Measurements from ENCODE around the gene COMMD4. TPM values are rescaled to one million over a fixed set of nuclear protein-coding genes. Genes with fewer than 3 reads are reported as not detected.

The COMMD4 gene
- total and polyA plus RNA-seq, 2 of the 8 experiments (the other 6 are each of a cell fraction or from before 2014, with no cell fraction given) = 131 to 236 TPM

DNA sequence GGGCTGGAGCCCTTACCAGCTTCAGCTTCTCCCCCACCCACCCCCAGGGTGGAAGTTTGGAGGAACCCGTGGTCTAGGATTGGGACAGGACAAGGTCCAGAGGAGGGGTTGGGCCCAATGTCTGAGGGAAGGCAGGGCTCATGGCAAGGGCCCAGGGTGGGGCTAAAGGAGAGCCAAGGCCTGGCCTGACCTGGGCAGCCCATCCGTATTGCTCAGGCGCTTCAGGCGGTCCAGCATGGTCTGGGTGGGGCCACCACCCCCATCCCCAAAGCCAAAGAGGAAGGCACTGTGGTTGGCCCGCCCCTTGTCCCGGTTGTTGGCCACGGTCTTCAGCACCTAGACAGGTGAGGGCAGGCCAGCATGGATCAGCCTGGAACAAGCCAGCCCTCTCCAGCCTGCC lies 25.0 kb downstream of the COMMD4 start:
- Histone ChIP-seq H3K23me2 (ENCODE audit: low read depth, low read length) (no peaks in the 10 kb centered on the region), H2AK5ac (ENCODE audit: low read depth, low read length) (no peak overlapping the region), H4K91ac (replicated peaks; ENCODE audit: insufficient read length, low read length) (no peak overlapping the region), H3K4ac (replicated peaks; ENCODE audit: insufficient read length, low read depth, low read length) (no peak overlapping the region), H2BK5ac (ENCODE audit: low read depth, low read length) (no peak overlapping the region), H3K27me3 (replicated peaks in 1 of 4; ENCODE audit: control insufficient read depth in 3 of 4, extremely low read depth in 1 of 4, insufficient read depth in 3 of 4, low read length in 3 of 4) (no peaks in the 10 kb centered on the region), H3K4me1 (replicated peaks in 1 of 4; ENCODE audit: control insufficient read depth in 3 of 4, insufficient read depth in 4 of 4, low read length in 3 of 4) (no peaks in the 10 kb centered on the region), H3K27ac (ENCODE audit: low read depth, low read length) (no peak overlapping the region), H2BK15ac (ENCODE audit: low read length) (no peak overlapping the region), H3K23ac (ENCODE audit: insufficient read length) (no peak overlapping the region), H3K4me3 (ENCODE audit: extremely low read depth in 1 of 4, insufficient read depth in 2 of 4, low read depth in 3 of 4, low read length in 4 of 4) (no peak overlapping the region), H2AFZ (ENCODE audit: low read length) (no peak overlapping the region), H3K14ac (ENCODE audit: insufficient read length) (no peak overlapping the region), H3K4me2 (ENCODE audit: insufficient read depth in 1 of 2, low read depth in 2 of 2, low read length in 2 of 2) (no peak overlapping the region), H4K5ac (ENCODE audit: insufficient read length, low read depth, low read length) (no peak overlapping the region), H3K56ac (replicated peaks; ENCODE audit: insufficient read length, low read depth, low read length) (no peak overlapping the region), H3K79me1 (ENCODE audit: low read depth, low read length) (no peaks in the 10 kb centered on the region), H3K18ac (ENCODE audit: extremely low read depth, low read length) (no peak overlapping the region), H4K8ac (ENCODE audit: extremely low read depth, insufficient read depth, low read length) (no peak overlapping the region), H3K9me3 (ENCODE audit: insufficient read depth in 2 of 2, low read depth in 1 of 2, low read length in 1 of 2) (no peaks in the 10 kb centered on the region), H2BK12ac (ENCODE audit: low read depth, low read length) (no peak overlapping the region), H2BK120ac (replicated peaks; ENCODE audit: low read depth, low read length) (no peak overlapping the region), H4K20me1 (replicated peaks in 1 of 2; ENCODE audit: control insufficient read depth in 1 of 2, insufficient read depth in 2 of 2, low read length in 2 of 2) (peaks cover 0 to 5% of the 10 kb centered on the region in 2 experiments), H3K36me3 (ENCODE audit: control insufficient read depth in 2 of 4, insufficient read depth in 4 of 4, low read length in 3 of 4) (peaks cover 0 to 25% (median 3%) of the 10 kb centered on the region in 4 experiments; a peak in 5 of 8 replicates), H3K79me2 (ENCODE audit: control insufficient read depth in 1 of 2, insufficient read depth in 2 of 2, low read length in 2 of 2) (no peaks in the 10 kb centered on the region), H2BK20ac (ENCODE audit: low read length) (no peak overlapping the region), H3K9ac (replicated peaks in 1 of 4; ENCODE audit: extremely low read depth in 1 of 4, low read depth in 3 of 4, low read length in 3 of 4) (no peak overlapping the region)
- FAIRE-seq = no peak
- ChIA-PET POLR2A (ENCODE audit: partially characterized antibody) (interaction anchor here (0.7 to 6.5 kb wide), 2 partner anchors 11 to 22 kb away, joined by 3 to 69 read pairs; partner anchors contain the start of gene NEIL1), CTCF (ENCODE audit: partially characterized antibody) (interaction anchor here (0.6 kb wide), 1 partner anchor 10 kb away, joined by 4 read pairs; no protein-coding TSS in a partner anchor)
- 83% methylated on average over 7 of the region's 7 CpGs; no CpG with 5 or more reads in 1 of the 2 experiments for WGBS, 2 experiments (ENCODE audit: extremely low coverage in 1 of 2, insufficient coverage in 1 of 2, insufficient read length in 1 of 2, insufficient replicate concordance in 2 of 2, low coverage in 1 of 2, low lambda C conversion rate in 2 of 2, missing lambda C conversion rate in 1 of 2)
- no peak for DNase-seq (ENCODE audit: low read depth in 1 of 2, low spot score in 2 of 2)
- TF ChIP-seq TEAD4 (IDR thresholded peaks at IDR 0.05; ENCODE audit: low read depth, low read length) (no peak), CBX8 (IDR thresholded peaks at IDR 0.05; ENCODE audit: borderline replicate concordance, low read depth, low read length) (no peak), TAF1 (IDR thresholded peaks at IDR 0.05; ENCODE audit: low read depth, low read length) (no peak), TCF12 (IDR thresholded peaks at IDR 0.05; ENCODE audit: low read depth, low read length) (no peak), POU5F1 (IDR thresholded peaks at IDR 0.05; ENCODE audit: low read depth, low read length) (no peak), TAF7 (optimal IDR thresholded peaks at IDR 0.05; ENCODE audit: borderline replicate concordance, low read depth, low read length) (no peak), ASH2L (IDR thresholded peaks at IDR 0.05; ENCODE audit: low read length) (no peak)
